ENCODE measurements around the gene PDE9A.

Gene PDE9A

GRCh38 chr21:42665026-42665425 lies 11.6 kb downstream of the PDE9A start:
- peaks cover 9% of the 10 kb centered on the region for H3K4me1 ChIP-seq (ENCODE audit: control insufficient read depth, insufficient read depth, low read length)
- H3K27me3 ChIP-seq (ENCODE audit: control insufficient read depth, insufficient read depth, low read length): no peaks in the 10 kb centered on the region
- H3K4me3 ChIP-seq (ENCODE audit: low read length): no peak overlapping the region
- no peak for DNase-seq (ENCODE audit: low read depth, low spot score)
- no CpG with 5 or more reads among the region's 8 CpGs for WGBS (ENCODE audit: insufficient coverage, insufficient read length)
- H3K27ac ChIP-seq (ENCODE audit: low read length): no peak overlapping the region
- H3K36me3 ChIP-seq (ENCODE audit: control insufficient read depth, insufficient read depth, low read length): peaks cover 14% of the 10 kb centered on the region
- no peaks in the 10 kb centered on the region for H3K9me3 ChIP-seq (ENCODE audit: control insufficient read depth, insufficient read depth, low read length)

GRCh38 chr21:42665484-42665883 lies 12.1 kb downstream of the PDE9A start:
- H3K4me1 ChIP-seq (ENCODE audit: control insufficient read depth, insufficient read depth, low read length): peaks cover 9% of the 10 kb centered on the region
- H3K4me3 ChIP-seq (ENCODE audit: low read length): no peak overlapping the region
- WGBS (ENCODE audit: insufficient coverage, insufficient read length): no CpG with 5 or more reads among the region's 13 CpGs
- H3K27me3 ChIP-seq (ENCODE audit: control insufficient read depth, insufficient read depth, low read length): no peaks in the 10 kb centered on the region
- DNase-seq (ENCODE audit: low read depth, low spot score): no peak
- H3K27ac ChIP-seq (ENCODE audit: low read length): no peak overlapping the region
- no peaks in the 10 kb centered on the region for H3K9me3 ChIP-seq (ENCODE audit: control insufficient read depth, insufficient read depth, low read length)
- peaks cover 18% of the 10 kb centered on the region for H3K36me3 ChIP-seq (ENCODE audit: control insufficient read depth, insufficient read depth, low read length)

- Histone ChIP-seq H3K9me3 (ENCODE audit: control insufficient read depth, insufficient read depth, low read length) (no peaks in the 10 kb centered on the region), H3K27me3 (ENCODE audit: control insufficient read depth, insufficient read depth, low read length) (no peaks in the 10 kb centered on the region), H3K4me1 (ENCODE audit: control insufficient read depth, insufficient read depth, low read length) (peaks cover 9% of the 10 kb centered on the region), H3K4me3 (ENCODE audit: low read length) (no peak overlapping the region), H3K27ac (ENCODE audit: low read length) (no peak overlapping the region), H3K36me3 (ENCODE audit: control insufficient read depth, insufficient read depth, low read length) (peaks cover 20% of the 10 kb centered on the region)
- no CpG with 5 or more reads among the region's 30 CpGs for WGBS (ENCODE audit: insufficient coverage, insufficient read length)
- DNase-seq (ENCODE audit: low read depth, low spot score): no peak
Observed at GRCh38 chr21:42666023-42666747, 12.8 kb downstream of the PDE9A start.

- Histone ChIP-seq H3K27ac (ENCODE audit: low read length) (no peak overlapping the region), H3K4me3 (ENCODE audit: low read length) (no peak overlapping the region), H3K4me1 (ENCODE audit: control insufficient read depth, insufficient read depth, low read length) (peaks cover 9% of the 10 kb centered on the region), H3K27me3 (ENCODE audit: control insufficient read depth, insufficient read depth, low read length) (no peaks in the 10 kb centered on the region), H3K36me3 (ENCODE audit: control insufficient read depth, insufficient read depth, low read length) (peaks cover 20% of the 10 kb centered on the region), H3K9me3 (ENCODE audit: control insufficient read depth, insufficient read depth, low read length) (no peaks in the 10 kb centered on the region)
- WGBS (ENCODE audit: insufficient coverage, insufficient read length): no CpG with 5 or more reads among the region's 11 CpGs
- no peak for DNase-seq (ENCODE audit: low read depth, low spot score)
Observed at GRCh38 chr21:42666925-42667324, 13.5 kb downstream of the PDE9A start.

- no peak overlapping the region for H3K27ac ChIP-seq (ENCODE audit: low read length)
- WGBS (ENCODE audit: insufficient coverage, insufficient read length): no CpG with 5 or more reads among the region's 34 CpGs
- no peaks in the 10 kb centered on the region for H3K27me3 ChIP-seq (ENCODE audit: control insufficient read depth, insufficient read depth, low read length)
- no peak overlapping the region for H3K4me3 ChIP-seq (ENCODE audit: low read length)
- H3K36me3 ChIP-seq (ENCODE audit: control insufficient read depth, insufficient read depth, low read length): peaks cover 9% of the 10 kb centered on the region; the same call in 1 of the 2 replicates
- DNase-seq (ENCODE audit: low read depth, low spot score): no peak
- peaks cover 7% of the 10 kb centered on the region for H3K4me1 ChIP-seq (ENCODE audit: control insufficient read depth, insufficient read depth, low read length)
- no peaks in the 10 kb centered on the region for H3K9me3 ChIP-seq (ENCODE audit: control insufficient read depth, insufficient read depth, low read length)
Observed at GRCh38 chr21:42668298-42668992, 15.0 kb downstream of the PDE9A start.

- no peak overlapping the region for H3K4me3 ChIP-seq (ENCODE audit: low read length)
- H3K27ac ChIP-seq (ENCODE audit: low read length): no peak overlapping the region
- no peak for DNase-seq (ENCODE audit: low read depth, low spot score)
- WGBS (ENCODE audit: insufficient coverage, insufficient read length): no CpG with 5 or more reads among the region's 13 CpGs
- H3K9me3 ChIP-seq (ENCODE audit: control insufficient read depth, insufficient read depth, low read length): no peaks in the 10 kb centered on the region
- H3K4me1 ChIP-seq (ENCODE audit: control insufficient read depth, insufficient read depth, low read length): peaks cover 10% of the 10 kb centered on the region
- H3K27me3 ChIP-seq (ENCODE audit: control insufficient read depth, insufficient read depth, low read length): no peaks in the 10 kb centered on the region
- peaks cover 9% of the 10 kb centered on the region; the same call in 1 of the 2 replicates for H3K36me3 ChIP-seq (ENCODE audit: control insufficient read depth, insufficient read depth, low read length)
Observed at GRCh38 chr21:42669041-42669440, 15.6 kb downstream of the PDE9A start.

- Histone ChIP-seq H3K27me3 (ENCODE audit: control insufficient read depth, insufficient read depth, low read length) (no peaks in the 10 kb centered on the region), H3K27ac (ENCODE audit: low read length) (no peak overlapping the region), H3K4me3 (ENCODE audit: low read length) (no peak overlapping the region), H3K36me3 (ENCODE audit: control insufficient read depth, insufficient read depth, low read length) (peaks cover 9% of the 10 kb centered on the region; the same call in 1 of the 2 replicates), H3K9me3 (ENCODE audit: control insufficient read depth, insufficient read depth, low read length) (no peaks in the 10 kb centered on the region), H3K4me1 (ENCODE audit: control insufficient read depth, insufficient read depth, low read length) (peaks cover 10% of the 10 kb centered on the region)
- 100% methylated on average over 8 of the region's 8 CpGs for WGBS (ENCODE audit: insufficient coverage, insufficient read length)
- no peak for DNase-seq (ENCODE audit: low read depth, low spot score)
Observed at GRCh38 chr21:42670058-42670880, 16.8 kb downstream of the PDE9A start.

- no CpG with 5 or more reads among the region's 9 CpGs for WGBS (ENCODE audit: insufficient coverage, insufficient read length)
Observed at GRCh38 chr21:42670884-42671283, 17.5 kb downstream of the PDE9A start.

GRCh38 chr21:42671778-42672593 lies 18.6 kb downstream of the PDE9A start:
- no peak overlapping the region for H3K27ac ChIP-seq (ENCODE audit: low read length)
- H3K4me1 ChIP-seq (ENCODE audit: control insufficient read depth, insufficient read depth, low read length): peaks cover 7% of the 10 kb centered on the region
- no peaks in the 10 kb centered on the region for H3K9me3 ChIP-seq (ENCODE audit: control insufficient read depth, insufficient read depth, low read length)
- H3K27me3 ChIP-seq (ENCODE audit: control insufficient read depth, insufficient read depth, low read length): no peaks in the 10 kb centered on the region
- DNase-seq (ENCODE audit: low read depth, low spot score): no peak
- peaks cover 9% of the 10 kb centered on the region; the same call in 1 of the 2 replicates for H3K36me3 ChIP-seq (ENCODE audit: control insufficient read depth, insufficient read depth, low read length)
- WGBS (ENCODE audit: insufficient coverage, insufficient read length): no CpG with 5 or more reads among the region's 15 CpGs
- H3K4me3 ChIP-seq (ENCODE audit: low read length): no peak overlapping the region

More at GRCh38 chr21:42670884-42671283, 17.5 kb downstream of the PDE9A start:
- no peak for DNase-seq (ENCODE audit: low read depth, low spot score)
- H3K36me3 ChIP-seq (ENCODE audit: control insufficient read depth, insufficient read depth, low read length): peaks cover 9% of the 10 kb centered on the region; the same call in 1 of the 2 replicates
- no peak overlapping the region for H3K27ac ChIP-seq (ENCODE audit: low read length)
- H3K4me1 ChIP-seq (ENCODE audit: control insufficient read depth, insufficient read depth, low read length): peaks cover 10% of the 10 kb centered on the region
- H3K27me3 ChIP-seq (ENCODE audit: control insufficient read depth, insufficient read depth, low read length): no peaks in the 10 kb centered on the region
- no peak overlapping the region for H3K4me3 ChIP-seq (ENCODE audit: low read length)
- H3K9me3 ChIP-seq (ENCODE audit: control insufficient read depth, insufficient read depth, low read length): no peaks in the 10 kb centered on the region

All from iPS DF 6.9 (cell line).